Activated CD8-positive, alpha-beta memory T cell treated with anti-CD3 and anti-CD28 coated beads, Interleukin-2, amount 10 ng/mL, durations not matched to agents 7 days and 5 days (primary cell): ENCODE data around the gene METTL26. TPM values are rescaled to one million over a fixed set of nuclear protein-coding genes. Genes with fewer than 3 reads are reported as not detected.
"Not testable (repeated sequence)": the region's sequence is repeated elsewhere in the genome, so short reads cannot be mapped to it uniquely, and the experiment has no call there.

ENCODE experiments used
- ATAC-seq: fragments of 150-1000 bp; cut with Tn5 transposase; one replicate; pipeline ENCODE4 v1.10.0; 2021; ENCODE audit warnings: moderate library complexity
- CTCF ChIA-PET: fragments of 350-600 bp; sonication (Branson Sonifier 250); formaldehyde crosslinking; loops from one replicate; lab custom pipeline; 2021; ENCODE audit warnings: antibody characterized with exemption; lab: Charles Lee
- DNase-seq: peaks from one replicate; pipeline ENCODE4 v3.0.0-alpha.2; 2020
- H3K27ac Mint-ChIP-seq: one replicate; pipeline ENCODE4 v1.8.0; 2021; ENCODE audit warnings: mild to moderate bottlenecking, mixed read lengths
- H3K27me3 Mint-ChIP-seq: one replicate; pipeline ENCODE4 v1.8.0; 2021; ENCODE audit warnings: mixed read lengths
- H3K36me3 Mint-ChIP-seq: one replicate; pipeline ENCODE4 v1.8.0; 2021; ENCODE audit warnings: mild to moderate bottlenecking, mixed read lengths
- H3K4me1 Mint-ChIP-seq: one replicate; pipeline ENCODE4 v1.8.0; 2021; ENCODE audit warnings: mixed read lengths
- H3K4me3 Mint-ChIP-seq: one replicate; pipeline ENCODE4 v1.8.0; 2021; ENCODE audit warnings: mild to moderate bottlenecking, moderate library complexity, mixed read lengths
- H3K9me3 Mint-ChIP-seq: one replicate; pipeline ENCODE4 v1.8.0; 2022; ENCODE audit warnings: low read depth, mixed read lengths
- total RNA-seq, 2 experiments: library from RNA; stranded (reverse); gene quantifications; one replicate each; pipeline ENCODE4 v1.2.3, GENCODE V29; 2021

The METTL26 gene
- total RNA-seq, 2 experiments from 2014 or later, result 86.7 to 92.6 TPM

DNA sequence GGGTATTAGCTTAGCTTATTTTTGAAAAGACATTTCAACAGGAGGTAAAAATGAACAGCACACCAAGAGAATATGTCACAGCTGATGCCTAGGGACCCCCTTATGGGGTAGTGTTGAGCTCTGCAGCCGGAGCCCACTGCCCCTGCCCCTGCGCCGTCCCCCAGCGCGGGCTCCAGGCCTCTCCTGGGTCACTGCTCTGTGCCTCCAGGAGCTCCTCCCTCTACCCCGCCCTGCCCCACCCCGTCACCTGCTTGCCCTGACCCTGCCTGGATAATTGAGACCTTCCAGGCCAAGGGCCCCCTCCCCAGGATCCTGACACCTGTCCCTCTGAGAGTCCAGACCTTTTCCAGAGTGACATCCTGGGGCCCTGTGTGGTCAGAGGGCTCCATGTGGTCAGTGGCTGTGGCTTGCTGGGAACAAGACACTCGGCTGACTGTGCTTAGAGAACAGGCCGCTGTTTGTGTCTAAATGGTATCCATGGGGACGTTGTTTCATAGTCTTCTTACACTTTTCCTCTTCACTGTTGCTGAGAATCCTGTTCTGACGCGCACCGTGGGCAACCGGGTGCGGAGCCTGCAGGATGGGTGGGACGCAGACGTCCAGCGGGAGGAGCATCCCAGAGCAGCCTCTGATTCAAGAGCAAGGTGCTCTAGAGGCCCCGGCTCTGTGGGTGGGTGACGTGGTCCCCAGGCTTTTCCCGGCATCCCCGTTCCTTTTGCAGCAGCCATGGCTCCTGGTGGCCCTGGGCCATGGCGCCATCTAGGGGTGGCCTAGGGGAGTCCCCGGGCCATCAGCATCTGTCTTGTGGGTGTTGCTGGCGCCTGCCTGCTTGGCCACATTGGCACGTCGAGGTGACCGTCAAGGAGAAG is 25.4 kb downstream of the METTL26 start:
- Mint-ChIP-seq H3K4me1 (no peaks in the 10 kb centered on the region), H3K9me3 (no peaks in the 10 kb centered on the region), H3K27me3 (no peaks in the 10 kb centered on the region), H3K27ac (no peak overlapping the region), H3K4me3 (no peak overlapping the region), H3K36me3 (no peaks in the 10 kb centered on the region)
- DNase-seq (no peak), ATAC-seq (peak; percentile 23)
- CTCF ChIA-PET, result interaction anchor here (1.0 kb wide), 1 partner anchor 101 kb away, joined by 3 read pairs; no protein-coding TSS in a partner anchor

DNA sequence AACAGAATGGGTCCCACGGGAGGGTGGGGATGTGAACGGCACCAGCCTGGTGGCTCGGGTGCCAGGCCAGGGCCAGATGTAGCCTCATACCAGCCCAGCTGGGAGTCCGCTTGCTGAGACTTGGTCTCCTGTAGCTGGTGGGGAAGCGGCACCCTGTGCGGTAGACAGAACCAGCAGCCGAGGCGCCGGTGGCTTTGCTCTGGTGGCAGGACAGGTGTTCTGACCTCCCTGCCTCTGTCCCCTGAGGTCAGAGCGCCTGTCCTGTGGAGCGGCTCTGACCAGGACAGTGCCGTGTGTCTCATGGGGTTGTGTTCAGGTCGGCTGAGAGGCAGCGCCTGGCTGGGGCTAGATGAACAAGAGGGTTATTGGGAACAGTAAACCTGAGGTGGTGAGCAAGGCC is 26.1 kb downstream of the METTL26 start:
- CTCF ChIA-PET, result interaction anchor here (1.0 kb wide), 1 partner anchor 101 kb away, joined by 3 read pairs; no protein-coding TSS in a partner anchor
- H3K36me3 Mint-ChIP-seq, result no peaks in the 10 kb centered on the region
- H3K4me1 Mint-ChIP-seq, result no peaks in the 10 kb centered on the region
- ATAC-seq (no peak), DNase-seq (no peak)
- no peak overlapping the region for H3K27ac Mint-ChIP-seq
- no peak overlapping the region for H3K4me3 Mint-ChIP-seq
- H3K9me3 Mint-ChIP-seq, result no peaks in the 10 kb centered on the region
- no peaks in the 10 kb centered on the region for H3K27me3 Mint-ChIP-seq

DNA sequence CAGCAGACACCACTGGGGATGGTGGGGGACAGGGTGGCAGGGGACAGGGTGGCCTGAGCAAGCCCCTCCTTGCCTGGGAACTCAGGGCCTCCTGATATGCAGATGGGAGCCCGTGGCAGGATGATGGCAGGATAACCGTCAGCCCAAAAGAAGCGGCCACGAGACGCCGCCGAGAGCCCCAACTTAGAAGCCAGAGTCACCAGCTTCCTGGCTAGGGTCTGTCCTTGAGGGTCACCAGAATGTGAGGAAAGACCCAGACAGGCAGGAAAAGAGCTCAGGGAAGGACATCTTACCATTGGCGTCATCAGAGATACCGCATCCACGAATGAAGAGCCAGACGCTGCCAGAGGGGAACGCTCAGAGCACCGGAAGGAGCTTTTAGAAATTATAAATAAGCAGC is 26.8 kb downstream of the METTL26 start:
- no peak for ATAC-seq
- no peak for DNase-seq
- Mint-ChIP-seq H3K9me3 (no peaks in the 10 kb centered on the region), H3K36me3 (no peaks in the 10 kb centered on the region), H3K4me1 (no peaks in the 10 kb centered on the region), H3K4me3 (no peak overlapping the region), H3K27me3 (no peaks in the 10 kb centered on the region), H3K27ac (no peak overlapping the region)
- CTCF ChIA-PET, result no interaction called here

DNA sequence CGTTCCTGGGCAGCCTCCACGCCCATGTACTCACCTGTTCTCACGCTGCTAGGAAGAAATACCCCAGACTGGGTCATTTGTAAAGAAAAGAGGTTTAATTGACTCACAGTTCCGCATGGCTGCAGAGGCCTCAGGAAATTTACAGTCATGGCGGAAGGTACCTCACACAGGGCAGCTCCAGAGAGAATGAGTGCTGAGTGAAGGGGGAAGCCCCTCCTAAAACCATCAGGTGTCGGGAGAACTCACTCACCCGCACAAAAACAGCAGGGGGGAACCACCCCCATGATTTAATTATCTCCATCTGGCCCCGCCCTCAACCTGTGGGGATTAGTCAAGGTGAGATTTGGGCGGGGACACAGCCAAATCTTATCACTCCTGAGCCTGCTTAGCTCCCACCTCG is 28.1 kb downstream of the METTL26 start:
- H3K4me1 Mint-ChIP-seq, result no peaks in the 10 kb centered on the region
- H3K27ac Mint-ChIP-seq, result no peak overlapping the region
- no peaks in the 10 kb centered on the region for H3K9me3 Mint-ChIP-seq
- DNase-seq (no peak), ATAC-seq (no peak)
- no peaks in the 10 kb centered on the region for H3K27me3 Mint-ChIP-seq
- no peak overlapping the region for H3K4me3 Mint-ChIP-seq
- no peaks in the 10 kb centered on the region for H3K36me3 Mint-ChIP-seq
- CTCF ChIA-PET, result no interaction called here

DNA sequence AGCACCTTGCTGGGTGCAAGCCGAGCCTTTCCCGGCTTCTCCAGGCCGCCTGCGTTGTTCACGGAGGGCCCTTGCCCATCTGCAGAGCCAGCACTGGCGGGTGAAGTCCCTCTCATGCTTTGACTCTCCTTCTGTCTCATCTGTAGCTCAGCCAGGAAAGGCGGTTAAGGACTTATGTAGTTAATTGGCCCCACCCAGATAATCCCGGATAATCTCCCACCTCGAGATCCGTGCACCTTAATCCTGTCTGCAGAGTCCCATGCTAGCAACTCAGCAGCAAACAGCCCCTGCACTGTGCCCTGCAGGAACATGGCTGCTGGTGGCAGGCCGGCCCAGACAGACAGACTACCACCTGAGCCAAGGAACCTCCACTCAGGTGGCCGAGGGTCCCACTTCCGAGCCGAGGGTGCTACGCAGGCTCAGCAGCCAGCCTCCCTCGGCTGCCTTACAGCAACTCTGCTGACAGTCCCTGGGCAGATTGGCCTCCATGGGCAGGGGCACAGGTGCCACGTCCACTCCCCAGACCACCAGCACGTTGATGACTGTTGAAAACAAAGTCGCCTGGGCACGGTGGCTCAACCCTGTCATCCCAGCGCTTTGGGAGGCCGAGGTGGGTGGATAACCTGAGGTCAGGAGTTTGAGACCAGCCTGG is 29.3 kb downstream of the METTL26 start:
- Mint-ChIP-seq H3K27me3 (no peaks in the 10 kb centered on the region), H3K9me3 (no peaks in the 10 kb centered on the region), H3K4me3 (no peak overlapping the region), H3K27ac (no peak overlapping the region), H3K4me1 (no peaks in the 10 kb centered on the region), H3K36me3 (no peaks in the 10 kb centered on the region)
- DNase-seq, result no peak
- ATAC-seq, result no peak
- CTCF ChIA-PET, result no interaction called here

DNA sequence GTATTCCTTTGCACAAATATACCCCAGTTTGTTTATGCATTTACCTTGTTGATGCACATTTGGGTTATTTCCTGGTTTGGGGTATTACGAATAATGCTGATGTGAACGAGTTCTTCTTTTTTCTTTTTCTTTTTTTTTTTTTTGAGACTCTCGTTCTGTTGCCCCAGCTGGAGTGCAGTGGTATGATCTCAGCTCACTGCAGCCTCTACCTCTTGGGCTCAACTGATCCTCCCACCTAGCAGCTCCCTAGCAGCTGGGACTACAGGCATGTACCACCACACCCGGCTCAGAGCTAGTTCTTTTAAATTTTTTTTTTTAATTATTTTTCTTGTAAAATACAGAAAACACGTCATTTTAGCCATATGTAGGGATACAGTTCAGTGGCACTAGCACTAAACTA is 32.2 kb downstream of the METTL26 start:
- H3K4me3 Mint-ChIP-seq, result no peak overlapping the region
- no peaks in the 10 kb centered on the region for H3K27me3 Mint-ChIP-seq
- H3K9me3 Mint-ChIP-seq, result no peaks in the 10 kb centered on the region
- H3K36me3 Mint-ChIP-seq, result peaks cover 2% of the 10 kb centered on the region
- no peak overlapping the region for H3K27ac Mint-ChIP-seq
- CTCF ChIA-PET, result interaction anchor here (0.7 kb wide), 1 partner anchor 108 kb away, joined by 3 read pairs; no protein-coding TSS in a partner anchor
- ATAC-seq, result no peak
- no peaks in the 10 kb centered on the region for H3K4me1 Mint-ChIP-seq
- DNase-seq, result no peak

DNA sequence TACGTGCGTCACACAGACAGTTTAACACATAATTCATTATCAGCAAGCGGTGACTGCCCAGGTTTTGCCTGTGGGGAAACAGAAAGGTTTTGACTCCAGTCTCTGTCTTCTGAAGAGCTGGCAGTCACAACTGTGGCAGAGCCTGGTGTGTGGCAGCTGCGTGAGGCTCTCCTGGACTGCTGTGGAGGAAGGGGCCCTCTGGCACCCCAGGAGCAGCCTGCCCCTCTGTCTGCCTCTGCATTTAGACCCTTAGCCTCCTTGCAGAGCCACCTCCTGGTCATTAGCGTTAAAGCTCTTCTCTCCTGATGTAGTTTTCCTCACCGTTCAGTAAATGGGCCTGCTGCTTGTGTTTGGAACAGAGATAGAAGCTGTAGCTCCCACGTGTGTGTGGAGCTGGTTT is 35.3 kb downstream of the METTL26 start:
- H3K4me1 Mint-ChIP-seq, result peaks cover 2% of the 10 kb centered on the region
- CTCF ChIA-PET, result interaction anchor here (0.7 to 0.9 kb wide), 2 partner anchors 13 to 22 kb away, joined by 3 read pairs; no protein-coding TSS in a partner anchor
- no peak for DNase-seq
- no peaks in the 10 kb centered on the region for H3K9me3 Mint-ChIP-seq
- no peaks in the 10 kb centered on the region for H3K27me3 Mint-ChIP-seq
- H3K27ac Mint-ChIP-seq, result no peak overlapping the region
- peaks cover 8% of the 10 kb centered on the region for H3K36me3 Mint-ChIP-seq
- H3K4me3 Mint-ChIP-seq, result no peak overlapping the region
- no peak for ATAC-seq

DNA sequence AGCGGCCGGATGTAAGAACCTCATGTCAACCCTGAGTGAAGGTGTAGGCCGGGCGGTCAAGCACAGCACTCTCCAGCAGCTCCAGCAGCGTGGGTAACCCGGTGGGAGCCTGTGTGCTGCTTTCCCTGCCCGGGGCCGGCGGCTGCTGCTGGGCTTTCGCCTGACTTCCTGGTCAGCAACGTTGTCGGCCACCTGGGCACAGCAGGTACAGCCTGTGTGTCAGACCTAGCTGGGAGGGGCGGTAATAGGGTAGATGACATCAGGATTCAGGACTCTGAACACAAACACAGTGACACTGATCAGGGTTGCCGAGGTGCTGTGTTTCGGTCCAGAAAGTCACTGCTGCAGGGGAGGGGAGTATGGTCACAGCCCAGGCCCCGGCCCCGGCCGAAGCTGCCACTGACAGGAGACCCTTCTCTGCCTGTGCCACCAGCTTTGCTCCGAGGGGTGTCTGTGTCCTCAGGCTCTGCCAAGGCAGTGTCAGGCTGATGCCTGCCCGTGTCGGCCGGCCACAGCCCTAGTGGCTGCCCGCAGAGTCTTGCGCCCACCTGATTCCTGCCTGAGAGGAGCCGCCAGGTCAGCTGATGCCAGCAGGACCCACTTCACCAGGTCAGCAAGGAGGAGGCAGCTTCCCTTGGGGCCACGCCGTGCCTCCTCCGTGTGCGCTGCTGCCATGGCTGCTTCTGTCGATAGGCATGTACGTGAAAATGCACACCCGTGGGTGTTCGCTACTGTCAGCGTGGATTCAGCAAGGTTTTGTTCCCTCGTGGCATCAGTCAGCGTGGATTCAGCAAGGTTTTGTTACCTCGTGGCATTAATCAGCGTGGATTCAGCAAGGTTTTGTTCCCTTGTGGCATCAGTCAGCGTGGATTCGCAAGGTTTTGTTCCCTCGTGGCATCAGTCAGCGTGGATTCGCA is 37.0 kb downstream of the METTL26 start:
- Mint-ChIP-seq H3K9me3 (no peaks in the 10 kb centered on the region), H3K4me1 (peaks cover 2% of the 10 kb centered on the region), H3K36me3 (peaks cover 8% of the 10 kb centered on the region), H3K27ac (no peak overlapping the region), H3K4me3 (no peak overlapping the region), H3K27me3 (no peaks in the 10 kb centered on the region)
- CTCF ChIA-PET, result no interaction called here
- ATAC-seq (no peak), DNase-seq (no peak)

DNA sequence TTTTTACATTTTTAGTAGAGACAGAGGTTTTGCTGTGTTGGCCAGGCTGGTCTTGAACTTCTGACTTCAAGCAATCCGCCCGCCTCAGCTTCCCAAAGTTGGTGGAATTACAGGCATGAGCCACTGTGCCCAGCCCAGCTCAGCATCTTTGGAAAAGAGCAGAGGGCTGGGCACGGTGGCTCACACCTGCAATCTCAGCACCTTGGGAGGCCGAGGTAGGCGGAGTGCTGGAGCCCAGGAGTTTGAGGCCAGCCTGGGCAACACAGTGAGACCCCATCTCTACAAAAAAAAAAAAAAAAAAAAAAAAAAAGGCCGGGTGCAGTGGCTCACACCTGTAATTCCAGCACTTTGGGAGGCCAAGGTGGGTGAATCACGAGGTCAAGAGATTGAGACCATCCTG is 38.5 kb downstream of the METTL26 start:
- CTCF ChIA-PET, result not testable (repeated sequence)

DNA sequence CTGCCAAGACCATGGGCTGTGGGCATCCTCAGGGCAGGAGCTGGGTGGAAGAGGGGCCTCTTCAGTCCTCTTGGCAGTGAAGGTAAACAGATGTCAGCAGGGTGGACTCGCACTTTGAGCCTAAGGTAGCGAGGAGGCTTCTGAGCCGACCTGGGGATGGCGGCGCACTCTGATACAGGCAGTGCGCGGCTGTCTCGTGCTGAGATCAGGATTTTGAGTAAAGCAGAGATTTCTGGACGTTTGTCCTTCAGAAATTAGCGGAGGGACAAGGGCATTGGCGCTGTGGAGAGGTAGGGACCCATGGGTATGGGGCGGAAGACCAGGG is 39.4 kb downstream of the METTL26 start:
- CTCF ChIA-PET, result no interaction called here
- Mint-ChIP-seq H3K36me3 (peaks cover 8% of the 10 kb centered on the region), H3K27ac (no peak overlapping the region), H3K9me3 (no peaks in the 10 kb centered on the region), H3K4me1 (peaks cover 4% of the 10 kb centered on the region), H3K4me3 (no peak overlapping the region), H3K27me3 (no peaks in the 10 kb centered on the region)
- ATAC-seq (no peak), DNase-seq (no peak)

More for the DNA sequence above, 38.5 kb downstream of the METTL26 start:
- H3K9me3 Mint-ChIP-seq, H3K27ac Mint-ChIP-seq, H3K4me1 Mint-ChIP-seq, DNase-seq, H3K36me3 Mint-ChIP-seq, H3K27me3 Mint-ChIP-seq, H3K4me3 Mint-ChIP-seq, ATAC-seq: not testable (repeated sequence)

DNA sequence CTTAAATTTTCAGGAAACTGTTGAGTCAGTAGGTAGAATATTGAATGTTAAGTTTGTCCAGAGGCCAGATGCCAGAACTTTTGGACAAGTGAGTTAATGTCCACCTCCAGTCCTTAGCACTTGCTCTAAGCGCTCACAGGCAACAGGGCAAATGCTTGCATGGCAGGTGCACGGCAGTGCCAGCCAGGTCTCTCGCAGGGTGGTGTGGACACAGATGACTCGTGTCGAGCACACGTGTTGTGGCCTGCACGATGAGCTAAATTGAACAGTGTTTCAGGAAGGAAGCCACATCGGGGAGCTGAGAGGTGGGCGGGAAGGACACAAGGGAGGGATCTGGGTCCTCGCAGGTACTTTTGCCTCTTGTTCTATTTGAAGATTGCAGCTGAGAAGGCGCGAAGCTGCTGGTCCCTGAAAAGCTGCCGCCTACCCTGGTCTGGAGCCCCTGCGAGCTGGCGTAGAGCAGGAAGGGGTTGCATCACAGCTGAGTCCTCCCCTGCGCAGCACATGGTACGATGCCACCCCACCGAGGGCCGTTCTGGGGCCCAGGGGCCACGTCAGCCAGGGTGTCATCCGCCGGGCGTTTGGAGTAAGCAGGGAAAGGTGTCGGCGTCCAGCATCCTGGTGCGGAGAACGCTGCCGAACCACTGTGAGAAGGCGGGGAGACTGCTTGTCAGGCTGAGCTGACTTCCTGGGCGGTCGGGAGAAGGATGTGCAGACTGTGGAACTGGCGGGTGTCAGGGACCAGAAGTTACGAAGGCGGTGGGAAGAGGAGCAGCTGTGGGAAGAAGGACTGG is 40.0 kb downstream of the METTL26 start:
- H3K36me3 Mint-ChIP-seq, result peaks cover 8% of the 10 kb centered on the region
- CTCF ChIA-PET, result no interaction called here
- no peak overlapping the region for H3K4me3 Mint-ChIP-seq
- H3K9me3 Mint-ChIP-seq, result no peaks in the 10 kb centered on the region
- ATAC-seq (no peak), DNase-seq (no peak)
- peaks cover 6% of the 10 kb centered on the region for H3K4me1 Mint-ChIP-seq
- no peaks in the 10 kb centered on the region for H3K27me3 Mint-ChIP-seq
- H3K27ac Mint-ChIP-seq, result no peak overlapping the region

DNA sequence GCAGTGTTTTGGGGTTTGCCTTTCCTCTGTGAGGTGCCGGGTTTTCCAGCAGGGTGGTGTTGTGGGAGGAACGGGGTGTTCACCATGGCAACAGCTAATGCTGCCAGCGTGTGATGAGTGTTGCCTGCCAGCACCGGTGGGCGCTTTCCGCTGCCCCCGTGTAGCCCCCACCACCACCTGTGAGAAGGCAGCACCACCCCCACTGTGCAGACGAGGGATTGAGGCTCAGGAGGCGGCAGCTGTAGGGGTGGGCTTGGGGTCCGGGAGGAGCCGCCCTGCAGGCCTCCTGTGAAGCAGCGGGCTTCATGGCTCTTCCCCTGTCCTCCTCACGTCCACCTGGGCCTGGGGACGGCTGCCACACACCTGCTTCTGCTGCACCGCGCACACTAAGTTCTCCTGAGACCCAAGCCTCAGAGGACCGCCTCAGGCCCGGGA is 41.0 kb downstream of the METTL26 start:
- no peak overlapping the region for H3K4me3 Mint-ChIP-seq

More for the DNA sequence above, 41.0 kb downstream of the METTL26 start:
- H3K27me3 Mint-ChIP-seq, result no peaks in the 10 kb centered on the region
- H3K27ac Mint-ChIP-seq, result no peak overlapping the region
- peaks cover 13% of the 10 kb centered on the region for H3K4me1 Mint-ChIP-seq
- DNase-seq (no peak), ATAC-seq (no peak)
- CTCF ChIA-PET, result no interaction called here
- peaks cover 8% of the 10 kb centered on the region for H3K36me3 Mint-ChIP-seq
- H3K9me3 Mint-ChIP-seq, result no peaks in the 10 kb centered on the region
